ENCODE results near the gene SMC5.
"Not testable (repeated sequence)": the region's sequence is repeated elsewhere in the genome, so short reads cannot be mapped to it uniquely, and the experiment has no call there.

SMC5 gene

GRCh38 chr9:70258692-70259511 is at the start of gene SMC5:
Gene SMC5, plus strand, starts transcription at chr9:70258978. Its CDS starts 101 bp downstream, at chr9:70259079.
- DNase-seq (ENCODE audit: low read depth, low spot score), result peak; percentile 64
- peak within 1 kb of the TSS; percentile 94 for H3K27ac ChIP-seq

DNA sequence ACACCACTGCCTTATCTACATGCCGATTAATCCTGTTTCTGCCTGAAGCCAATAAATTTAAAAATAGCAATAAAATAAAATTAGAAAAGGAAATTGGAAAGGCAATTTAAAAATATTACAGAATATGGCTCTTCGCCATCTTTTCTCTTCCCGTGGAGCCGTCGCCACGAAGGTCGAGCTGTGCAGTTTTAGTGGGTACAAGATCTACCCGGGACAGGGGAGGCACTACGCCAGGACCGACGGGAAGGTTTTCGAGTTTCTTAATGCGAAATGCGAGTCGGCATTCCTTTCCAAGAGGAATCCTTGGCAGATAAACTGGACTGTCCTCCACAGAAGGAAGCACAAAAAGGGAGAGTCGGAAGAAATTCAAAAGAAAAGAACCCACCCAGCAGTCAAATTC is 41.7 kb upstream of the SMC5 start:
- no peak for DNase-seq (ENCODE audit: low read depth, low spot score)
- H3K27ac ChIP-seq, result no peak overlapping the region

DNA sequence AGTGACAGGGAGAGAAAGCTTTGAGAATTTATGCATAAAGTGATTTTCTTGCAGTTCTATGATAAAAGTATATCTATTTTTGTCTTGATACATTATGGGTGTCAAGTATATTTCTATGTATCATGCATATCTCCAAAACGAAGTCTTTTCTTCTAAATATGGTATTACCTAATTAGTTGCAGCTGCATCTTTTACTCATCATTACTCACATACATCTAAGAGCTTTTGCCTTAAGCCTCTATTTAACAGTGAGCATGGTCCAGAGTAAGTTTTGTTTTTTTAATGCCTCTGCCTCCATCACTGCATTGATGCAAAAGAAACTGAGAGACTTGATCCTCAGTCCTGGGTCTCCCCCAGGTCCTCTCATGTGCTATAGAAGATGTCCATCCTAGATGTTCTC is 40.0 kb upstream of the SMC5 start:
- no peak for DNase-seq (ENCODE audit: low read depth, low spot score)
- no peak overlapping the region for H3K27ac ChIP-seq

DNA sequence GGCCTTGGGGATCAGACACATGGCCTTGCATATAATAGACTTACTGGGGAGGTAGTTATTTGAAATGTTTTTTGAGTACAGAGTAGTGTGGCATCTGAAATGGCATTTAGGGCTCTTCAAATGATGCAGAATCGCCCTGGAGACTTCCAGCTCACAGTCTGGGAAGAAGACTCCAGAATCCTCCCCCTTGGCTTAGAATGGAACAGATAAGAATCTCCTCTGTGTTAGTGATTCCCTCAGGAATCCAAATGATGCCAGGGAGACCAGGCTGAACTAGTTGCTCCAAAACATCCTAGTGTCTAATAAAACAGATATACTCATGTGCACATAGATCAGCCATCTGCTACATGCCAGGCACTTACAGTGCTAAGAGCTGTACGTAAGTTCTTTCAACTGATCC is 38.6 kb upstream of the SMC5 start:
- DNase-seq (ENCODE audit: low read depth, low spot score), result no peak
- H3K27ac ChIP-seq, result no peak overlapping the region

DNA sequence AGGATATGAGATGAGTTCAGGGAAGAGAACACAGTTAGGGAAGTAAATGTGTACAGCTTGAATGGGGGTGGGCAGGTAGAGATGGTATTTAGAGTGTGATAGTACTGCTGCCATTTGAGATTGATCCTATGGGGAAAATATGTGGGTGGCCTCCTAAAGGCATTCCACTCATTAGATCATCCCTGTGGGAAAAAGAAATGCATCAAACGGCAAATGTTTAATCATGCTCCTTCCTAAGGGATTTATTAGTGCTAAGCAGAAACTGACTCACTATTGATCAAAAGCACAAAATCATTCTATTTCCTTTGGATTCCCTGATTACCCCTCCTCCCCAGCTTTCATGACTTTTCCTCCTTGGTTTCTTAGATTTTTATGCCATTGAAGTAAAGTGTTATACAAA is 36.4 kb upstream of the SMC5 start:
- DNase-seq (ENCODE audit: low read depth, low spot score), result no peak
- H3K27ac ChIP-seq, result no peak overlapping the region

- no peak overlapping the region for H3K27ac ChIP-seq
- no peak for DNase-seq (ENCODE audit: low read depth, low spot score)
These were observed 30.7 kb upstream of the SMC5 start for GRCh38 chr9:70228118-70228517.

DNA sequence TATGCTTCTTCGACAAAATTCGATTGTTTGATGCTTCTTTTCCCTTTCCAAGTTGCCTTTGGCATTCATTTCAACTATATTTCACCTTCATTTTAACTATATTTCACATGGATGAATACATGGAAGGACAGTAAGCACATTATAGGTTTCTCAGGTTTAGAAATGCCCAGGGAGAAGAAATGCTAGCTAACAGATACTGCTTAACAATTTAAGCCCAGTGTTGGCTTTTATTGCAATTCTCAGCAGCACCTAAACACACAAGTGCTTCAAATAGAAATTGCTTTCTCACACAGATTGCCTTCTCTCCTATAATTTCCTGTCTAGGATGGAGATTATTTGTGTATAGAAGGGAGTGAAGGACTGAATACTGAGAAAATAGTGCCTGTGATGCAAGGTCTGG is 30.2 kb upstream of the SMC5 start:
- no peak for DNase-seq (ENCODE audit: low read depth, low spot score)
- H3K27ac ChIP-seq, result no peak overlapping the region

- DNase-seq (ENCODE audit: low read depth, low spot score), result no peak
- no peak overlapping the region for H3K27ac ChIP-seq
These were observed 29.8 kb upstream of the SMC5 start for GRCh38 chr9:70229026-70229425.

DNA sequence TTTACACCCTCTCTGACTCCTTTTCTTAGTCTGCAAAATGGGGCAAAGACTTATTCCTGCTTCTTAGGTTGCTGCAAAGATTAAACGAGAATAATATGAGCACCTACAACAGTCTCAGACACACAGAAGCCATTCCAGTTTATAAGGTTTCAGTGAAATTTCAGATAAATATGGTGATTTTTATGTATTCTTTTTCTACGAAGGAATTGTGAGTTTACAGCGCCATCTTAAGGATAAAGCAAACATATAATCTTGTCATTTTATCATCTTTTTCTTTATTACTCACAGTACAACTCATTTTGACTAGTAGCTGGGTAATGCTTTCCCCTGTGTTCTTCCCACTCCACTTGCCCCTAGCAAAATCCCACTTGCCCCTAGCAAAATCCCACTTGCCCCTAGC is 29.2 kb upstream of the SMC5 start:
- DNase-seq (ENCODE audit: low read depth, low spot score), result no peak
- no peak overlapping the region for H3K27ac ChIP-seq

- no peak for DNase-seq (ENCODE audit: low read depth, low spot score)
These were observed 26.3 kb upstream of the SMC5 start for GRCh38 chr9:70232476-70232875.

GRCh38 chr9:70234208-70234607 is 24.6 kb upstream of the SMC5 start:
- not testable (repeated sequence) for H3K27ac ChIP-seq; DNase-seq (ENCODE audit: low read depth, low spot score)

More at GRCh38 chr9:70232476-70232875, 26.3 kb upstream of the SMC5 start:
- H3K27ac ChIP-seq, result no peak overlapping the region

DNA sequence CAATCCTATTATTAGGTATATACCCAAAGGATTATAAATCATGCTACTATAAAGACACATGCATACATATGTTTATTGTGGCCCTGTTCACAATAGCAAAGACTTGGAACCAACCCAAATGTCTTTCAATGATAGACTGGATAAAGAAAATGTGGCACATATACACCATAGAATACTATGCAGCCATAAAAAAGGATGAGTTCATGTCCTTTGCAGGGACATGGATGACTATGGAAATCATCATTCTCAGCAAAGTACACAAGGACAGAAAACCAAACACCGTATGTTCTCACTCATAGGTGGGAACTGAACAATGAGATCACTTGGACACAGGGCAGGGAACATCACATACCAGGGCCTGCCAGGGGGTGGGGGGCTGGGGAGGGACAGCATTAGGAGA is 12.8 kb upstream of the SMC5 start:
- not testable (repeated sequence) for H3K27ac ChIP-seq; DNase-seq (ENCODE audit: low read depth, low spot score)

GRCh38 chr9:70250221-70250620 is 8.6 kb upstream of the SMC5 start:
- H3K27ac ChIP-seq, result no peak overlapping the region
- DNase-seq (ENCODE audit: low read depth, low spot score), result no peak

DNA sequence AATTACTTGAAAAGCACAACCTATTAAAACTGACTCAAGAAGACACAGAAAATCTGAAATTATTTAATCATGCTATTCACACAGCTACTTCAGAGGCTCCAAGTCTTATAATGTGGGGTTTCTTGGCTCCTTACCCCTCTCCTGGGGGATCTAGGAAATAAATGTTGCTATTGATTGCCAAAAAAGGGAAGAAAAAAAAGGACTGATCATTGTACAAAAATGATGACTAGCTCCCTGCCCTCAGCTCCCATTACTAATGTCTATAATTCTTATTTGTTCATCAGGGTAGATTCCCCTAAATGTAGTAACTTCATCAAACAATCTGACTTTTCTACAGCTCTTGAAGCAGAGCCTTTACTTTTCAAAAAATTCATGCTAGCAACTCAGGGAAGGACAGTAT is 3.3 kb upstream of the SMC5 start:
- peak overlapping the region; percentile 94 for H3K27ac ChIP-seq
- DNase-seq (ENCODE audit: low read depth, low spot score), result no peak

- DNase-seq (ENCODE audit: low read depth, low spot score), result no peak
- H3K27ac ChIP-seq, result peak overlapping the region; percentile 94
These were observed 2.6 kb upstream of the SMC5 start for GRCh38 chr9:70256123-70256551.

- no peak for DNase-seq (ENCODE audit: low read depth, low spot score)
- peak overlapping the region; percentile 94 for H3K27ac ChIP-seq
These were observed 1.3 kb upstream of the SMC5 start for GRCh38 chr9:70257502-70257901.

DNA sequence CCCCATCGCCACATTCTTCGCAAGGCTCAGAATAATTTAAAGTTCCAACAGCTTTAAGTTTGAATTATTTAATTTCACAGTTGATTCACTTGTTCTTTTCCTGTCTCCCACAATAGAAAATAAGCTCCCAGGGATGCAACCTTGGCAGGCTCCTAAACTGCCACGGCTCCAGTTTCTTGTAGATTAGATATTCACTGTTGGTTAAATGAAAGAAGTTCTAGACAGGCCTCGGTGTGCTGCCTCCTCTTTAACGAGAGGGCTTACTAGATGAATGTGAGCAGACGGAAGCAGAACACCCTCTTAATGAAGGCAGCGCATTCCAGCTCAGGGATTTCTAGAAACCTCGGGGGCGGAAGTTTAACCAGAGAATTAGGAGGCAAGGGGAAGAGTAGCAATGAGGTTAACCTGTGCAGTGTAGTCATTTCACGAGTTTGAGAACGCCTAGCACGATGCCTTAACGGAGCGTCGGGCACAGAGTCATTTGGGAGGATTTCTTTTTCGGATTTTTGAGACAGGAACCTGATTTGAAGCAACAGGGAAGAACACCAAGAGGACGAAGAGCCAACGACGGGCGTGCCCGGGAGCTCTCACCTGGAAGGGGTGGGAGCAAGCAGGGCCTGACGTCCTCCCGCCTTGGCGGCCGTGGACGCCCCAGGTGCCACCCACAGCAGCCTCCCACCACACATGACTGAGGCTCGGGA is 637 bp upstream of the SMC5 start:
- DNase-seq (ENCODE audit: low read depth, low spot score), result peak; percentile 8
- peak overlapping the region; percentile 94 for H3K27ac ChIP-seq

- DNase-seq (ENCODE audit: low read depth, low spot score), result no peak
- H3K27ac ChIP-seq, result peak overlapping the region; percentile 94
These were observed 679 bp downstream of the SMC5 start for GRCh38 chr9:70259512-70259802.

DNA sequence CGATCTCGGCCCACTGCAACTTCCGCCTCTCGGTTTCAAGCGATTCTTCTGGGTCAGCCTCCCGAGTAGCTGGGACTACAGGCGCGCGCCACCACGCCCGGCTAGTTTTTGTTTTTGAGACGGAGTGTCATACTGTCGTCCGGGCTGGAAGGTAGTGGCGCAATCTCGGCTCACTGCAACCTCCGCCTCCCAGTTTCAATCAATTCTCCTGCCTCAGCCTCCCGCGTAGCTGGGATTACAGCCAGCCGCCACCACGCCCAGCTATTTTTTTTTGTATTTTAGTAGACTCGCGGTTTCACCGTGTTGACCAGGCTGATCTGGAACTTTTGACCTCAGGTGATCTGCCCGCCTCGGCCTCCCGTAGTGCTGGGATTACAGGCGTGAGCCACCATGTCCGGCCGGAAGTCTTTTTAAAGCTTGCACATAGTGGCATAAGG is 1.2 kb downstream of the SMC5 start:
- H3K27ac ChIP-seq, result peak overlapping the region; percentile 94
- DNase-seq (ENCODE audit: low read depth, low spot score), result no peak

DNA sequence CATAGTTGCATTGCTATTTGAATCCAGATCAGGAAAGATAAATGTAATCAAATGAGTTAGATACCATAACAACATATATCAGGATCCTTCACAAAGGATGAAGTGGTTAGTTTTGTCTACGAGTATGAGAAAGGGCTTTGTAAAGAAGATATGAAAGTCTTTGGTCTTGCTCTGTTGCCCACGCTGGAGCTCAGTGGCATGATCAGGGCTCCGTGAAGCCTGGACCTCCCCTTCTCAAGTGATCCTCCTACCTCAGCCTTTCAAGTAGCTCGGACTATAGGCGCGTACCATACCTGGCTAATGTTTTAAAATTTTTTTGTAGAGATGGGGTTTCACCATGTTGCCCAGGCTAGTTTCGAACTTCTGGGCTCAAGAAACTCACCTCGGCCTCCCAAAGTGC is 1.8 kb downstream of the SMC5 start:
- H3K27ac ChIP-seq, result no peak overlapping the region
- DNase-seq (ENCODE audit: low read depth, low spot score), result no peak

DNA sequence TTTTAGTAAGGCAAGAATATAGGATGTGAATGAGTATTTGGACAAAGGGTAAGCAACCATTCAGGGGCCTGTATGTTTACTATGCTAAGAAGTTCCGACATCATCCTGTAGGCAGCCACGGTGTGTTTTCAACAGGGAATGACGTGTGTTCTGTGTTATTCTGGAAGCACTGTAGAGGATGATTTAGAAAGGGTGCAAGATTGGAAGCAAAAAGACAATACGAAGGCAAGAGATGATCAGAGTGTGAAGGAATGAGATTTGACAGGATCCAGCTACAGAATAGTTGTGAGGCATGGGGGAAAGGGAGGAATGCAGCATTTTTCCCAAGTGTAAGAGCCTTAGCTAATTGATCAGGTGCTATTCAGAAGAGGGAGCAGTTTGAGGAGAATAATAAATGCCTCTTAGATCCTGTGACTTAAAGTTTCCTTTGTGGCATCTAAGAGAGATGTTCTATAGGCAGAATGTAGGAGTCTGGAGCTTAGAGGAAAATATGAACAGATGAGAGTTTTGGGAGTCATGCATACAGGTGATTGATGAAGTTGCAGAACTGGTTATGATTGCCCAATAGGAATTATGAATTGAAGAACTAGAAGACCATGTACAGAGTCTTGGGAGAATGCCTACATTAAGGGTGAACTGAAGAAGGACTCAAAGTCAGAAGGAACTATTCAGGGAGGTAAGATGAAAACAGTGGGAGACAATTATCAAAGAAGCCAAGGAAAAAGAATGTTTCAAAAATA is 2.5 kb downstream of the SMC5 start:
- DNase-seq (ENCODE audit: low read depth, low spot score), result no peak
- no peak overlapping the region for H3K27ac ChIP-seq
